Esophagus muscularis mucosa (tissue), 3 donors: ENCODE measurements around the gene SAMD4A.

Experiments used
- CTCF ChIP-seq, 3 experiments: fragments of 200-600 bp in 2 of 3; fragments of 450-650 bp in 1 of 3; sonication (generic) in 2 of 3; IDR thresholded peaks; one replicate each; pipeline ENCODE4 v1.5.1; 2017 to 2019; ENCODE audit warnings: antibody characterized with exemption in 3 of 3, mild to moderate bottlenecking in 2 of 3, moderate library complexity in 1 of 3
- POLR2AphosphoS5 ChIP-seq, 2 donors: sonication (generic); formaldehyde crosslinking; IDR thresholded peaks; one replicate each; pipeline ENCODE4 v1.6.1; 2017; ENCODE audit warnings: antibody characterized with exemption in 2 of 2

- TF ChIP-seq POLR2AphosphoS5 (IDR thresholded peaks at IDR 0.05): peak; percentile 45 to 65
- TF ChIP-seq CTCF (IDR thresholded peaks at IDR 0.05): no peak
Measured at GRCh38 chr14:54669721-54670561, 103.0 kb downstream of the SAMD4A start.
